COLO829 (cell line): Measurements from ENCODE around the gene TRAF4.
A peak's percentile ranks its signal among the peaks of the same experiment; 100 is the strongest.
"Not testable (repeated sequence)": the region's sequence is repeated elsewhere in the genome, so short reads cannot be mapped to it uniquely, and the experiment has no call there.

ENCODE experiments used
- DNase-seq: peaks from one replicate; pipeline ENCODE4 v3.0.0; 2012; ENCODE audit warnings: low spot score

The TRAF4 gene

DNA sequence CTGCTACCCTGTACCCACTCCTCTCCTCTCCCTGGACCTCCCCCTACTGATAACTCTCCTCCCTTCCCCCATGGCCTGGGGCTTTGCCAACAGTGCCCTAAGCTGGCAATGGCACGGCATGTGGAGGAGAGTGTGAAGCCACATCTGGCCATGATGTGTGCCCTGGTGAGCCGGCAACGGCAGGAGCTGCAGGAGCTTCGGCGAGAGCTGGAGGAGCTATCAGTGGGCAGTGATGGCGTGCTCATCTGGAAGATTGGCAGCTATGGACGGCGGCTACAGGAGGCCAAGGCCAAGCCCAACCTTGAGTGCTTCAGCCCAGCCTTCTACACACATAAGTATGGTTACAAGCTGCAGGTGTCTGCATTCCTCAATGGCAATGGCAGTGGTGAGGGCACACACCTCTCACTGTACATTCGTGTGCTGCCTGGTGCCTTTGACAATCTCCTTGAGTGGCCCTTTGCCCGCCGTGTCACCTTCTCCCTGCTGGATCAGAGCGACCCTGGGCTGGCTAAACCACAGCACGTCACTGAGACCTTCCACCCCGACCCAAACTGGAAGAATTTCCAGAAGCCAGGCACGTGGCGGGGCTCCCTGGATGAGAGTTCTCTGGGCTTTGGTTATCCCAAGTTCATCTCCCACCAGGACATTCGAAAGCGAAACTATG, 5.2 kb downstream of the TRAF4 start:
- no peak for DNase-seq

GRCh38 chr17:28749516-28750177, 5.8 kb downstream of the TRAF4 start:
- no peak for DNase-seq

- DNase-seq = peak; percentile 67
Observed at GRCh38 chr17:28750178-28751047, 6.6 kb downstream of the TRAF4 start.

DNA sequence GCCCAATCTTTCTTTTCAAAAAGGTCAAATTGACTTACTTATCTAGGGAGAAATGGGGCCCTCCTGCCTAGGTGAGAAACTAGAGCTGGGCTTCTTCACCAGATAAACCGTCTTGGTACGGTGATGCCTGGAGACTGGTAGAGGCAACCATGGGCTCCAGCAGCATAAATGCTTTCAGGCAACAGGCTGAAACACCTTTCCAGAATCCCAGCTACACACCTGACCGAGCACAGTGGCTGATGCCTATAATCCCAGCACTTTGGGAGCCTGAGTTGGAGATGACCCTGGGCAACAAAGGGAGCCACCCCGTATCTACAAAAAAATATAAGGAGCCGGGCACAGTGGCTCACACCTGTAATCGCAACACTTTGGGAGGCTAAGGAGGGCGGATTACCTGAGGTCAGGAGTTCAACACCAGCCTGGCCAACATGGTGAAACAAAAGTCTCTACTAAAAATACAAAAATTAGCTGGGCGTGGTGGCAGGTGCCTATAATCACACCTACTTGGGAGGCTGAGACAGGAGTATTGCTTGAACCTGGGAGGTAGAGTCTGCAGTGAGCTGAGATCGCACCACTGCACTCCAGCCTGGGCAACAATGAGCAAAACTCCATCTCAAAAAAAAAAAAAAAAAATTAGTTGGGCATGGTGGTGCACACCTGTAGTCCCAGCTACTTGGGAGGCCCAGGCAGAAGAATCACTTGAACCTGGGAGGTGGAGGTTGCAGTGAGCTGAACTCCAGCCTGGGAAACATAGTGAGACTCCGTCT, 8.0 kb downstream of the TRAF4 start:
- DNase-seq = no peak

- no peak for DNase-seq
Observed at GRCh38 chr17:28755486-28755885, 11.7 kb downstream of the TRAF4 start.

DNA sequence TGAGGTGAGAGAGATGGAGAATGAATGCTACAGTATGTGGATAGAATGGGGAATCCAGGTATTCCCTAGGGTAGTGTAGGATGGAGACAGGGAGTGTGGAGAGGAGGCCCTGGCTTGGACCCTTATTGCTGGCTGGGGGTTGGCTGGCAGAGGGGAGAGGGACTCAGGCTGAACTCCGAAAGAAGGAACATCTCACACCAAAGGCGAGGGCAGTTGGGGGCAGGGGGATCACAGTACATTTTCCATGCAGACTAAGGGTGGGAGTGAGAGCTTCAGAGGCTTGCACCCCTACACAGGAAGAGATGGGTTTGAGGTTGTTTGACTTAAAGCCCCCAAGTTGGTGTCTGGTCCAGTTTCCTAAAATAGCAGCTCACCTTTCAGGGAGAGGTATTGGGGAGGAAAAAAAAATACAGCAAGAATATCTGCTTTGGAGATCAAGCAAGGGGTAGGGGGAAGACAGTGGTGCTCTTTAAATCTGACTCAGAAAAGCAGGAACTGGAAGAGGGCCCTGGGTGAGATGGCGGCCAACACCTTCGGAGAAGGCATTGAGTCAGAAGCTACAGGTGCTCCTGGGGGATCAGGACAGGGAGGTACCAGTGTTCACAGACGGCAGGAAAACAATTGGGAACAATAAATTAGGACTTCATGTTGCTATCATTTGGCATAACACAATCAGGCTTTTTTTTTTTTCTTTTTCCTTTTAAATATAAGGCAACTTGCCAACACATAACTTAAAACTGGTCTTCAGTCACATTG, 12.4 kb downstream of the TRAF4 start:
- DNase-seq = no peak

DNA sequence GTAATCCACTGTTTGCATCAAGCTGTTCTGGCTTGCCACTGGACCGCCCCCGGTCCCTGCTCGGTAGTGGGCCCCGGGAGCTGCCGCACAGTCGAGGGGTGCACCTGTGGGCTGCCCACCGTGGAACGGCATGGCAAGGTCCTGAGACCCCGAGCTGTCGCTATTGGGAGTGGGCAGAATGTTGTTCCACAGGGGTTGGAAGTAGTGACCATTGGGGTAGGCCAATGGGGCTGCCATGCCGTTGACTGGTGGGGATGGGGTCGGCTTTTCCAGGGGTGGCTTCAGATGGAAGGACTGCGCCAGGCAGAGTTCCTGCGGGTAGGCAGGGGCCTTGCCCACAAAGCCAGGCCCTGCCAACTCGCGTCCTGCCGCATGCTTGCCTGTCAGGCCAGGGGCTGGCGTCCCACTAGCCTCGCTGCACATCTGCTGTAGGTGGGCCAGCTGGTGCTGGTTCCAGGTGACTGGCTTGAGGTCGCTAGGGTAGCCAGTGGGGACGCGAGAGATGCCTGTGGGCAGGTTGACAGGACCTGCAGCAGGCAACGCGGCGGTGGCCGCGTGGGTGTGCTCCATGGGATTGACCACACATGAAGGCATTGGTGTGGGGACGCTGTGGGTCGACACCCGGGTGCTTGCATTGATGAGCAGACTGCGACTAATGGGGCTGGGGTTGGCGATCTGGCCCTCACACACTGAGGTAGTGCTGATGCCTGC, 14.8 kb downstream of the TRAF4 start:
- no peak for DNase-seq

GRCh38 chr17:28759256-28759865, 15.6 kb downstream of the TRAF4 start:
- DNase-seq = no peak

- DNase-seq = peak; percentile 84
Observed at GRCh38 chr17:28760601-28761562, 17.1 kb downstream of the TRAF4 start.

- no peak for DNase-seq
Observed at GRCh38 chr17:28763137-28763799, 19.5 kb downstream of the TRAF4 start.

GRCh38 chr17:28763804-28764266, 20.0 kb downstream of the TRAF4 start:
- peak; percentile 66 for DNase-seq

DNA sequence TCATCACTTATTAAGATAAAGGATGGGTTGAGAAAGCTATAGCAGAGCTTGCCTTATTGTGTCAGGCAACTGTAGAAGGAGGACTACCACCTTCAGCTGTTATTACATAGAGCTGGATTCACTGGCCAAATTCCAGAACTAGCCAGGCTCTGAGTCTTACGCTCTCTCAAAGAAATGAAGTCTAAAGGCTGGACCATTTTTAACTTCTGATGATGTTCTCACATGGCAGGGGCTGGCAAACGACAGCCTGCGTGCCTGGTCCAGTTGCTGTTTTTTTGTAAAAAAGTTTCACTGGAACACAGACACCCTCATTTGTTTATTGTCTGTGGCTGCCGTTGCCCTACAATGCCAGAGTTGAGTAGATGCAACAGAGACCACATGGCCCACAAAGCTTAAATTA, 21.2 kb downstream of the TRAF4 start:
- DNase-seq = no peak

- no peak for DNase-seq
Observed at GRCh38 chr17:28773736-28774135, 29.9 kb downstream of the TRAF4 start.

DNA sequence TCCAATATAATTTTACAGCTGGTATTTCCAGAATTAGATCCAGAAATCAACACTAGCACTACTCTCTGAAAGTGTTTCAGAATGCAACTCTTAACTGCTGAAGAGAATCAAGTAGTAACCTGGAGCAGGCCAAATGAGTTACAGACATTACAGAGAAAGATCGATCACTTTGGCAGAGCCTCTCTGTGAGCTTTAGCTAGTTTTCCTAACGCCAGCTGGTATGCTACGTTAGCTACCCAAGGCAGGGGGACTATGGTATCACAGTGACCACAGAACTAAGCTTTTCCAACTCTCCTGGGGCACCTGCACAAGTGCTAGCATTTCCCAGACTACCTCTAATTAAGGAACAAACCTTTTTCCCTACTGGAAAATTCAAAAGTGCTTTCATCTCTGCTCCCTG, 30.4 kb downstream of the TRAF4 start:
- no peak for DNase-seq

DNA sequence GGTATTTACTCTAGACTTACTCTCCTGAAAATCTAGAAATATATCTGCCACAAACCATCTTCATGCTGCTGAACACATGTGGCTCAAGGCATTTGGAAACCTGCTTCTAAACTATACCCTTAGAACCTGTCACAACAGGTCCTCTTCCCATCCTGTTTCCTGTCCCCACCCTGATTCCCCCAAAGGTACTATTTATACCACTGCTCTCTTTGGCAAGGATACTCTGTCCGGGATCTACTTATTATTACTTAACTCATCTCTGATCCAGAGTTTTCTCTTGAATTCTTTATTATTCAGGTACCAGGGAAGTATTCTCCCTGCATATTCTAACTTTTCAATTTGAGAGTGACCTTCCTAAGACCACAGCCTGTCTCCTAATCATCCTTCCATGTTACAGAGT, 33.4 kb downstream of the TRAF4 start:
- no peak for DNase-seq

GRCh38 chr17:28779601-28780000, 35.8 kb downstream of the TRAF4 start:
- DNase-seq = not testable (repeated sequence)

DNA sequence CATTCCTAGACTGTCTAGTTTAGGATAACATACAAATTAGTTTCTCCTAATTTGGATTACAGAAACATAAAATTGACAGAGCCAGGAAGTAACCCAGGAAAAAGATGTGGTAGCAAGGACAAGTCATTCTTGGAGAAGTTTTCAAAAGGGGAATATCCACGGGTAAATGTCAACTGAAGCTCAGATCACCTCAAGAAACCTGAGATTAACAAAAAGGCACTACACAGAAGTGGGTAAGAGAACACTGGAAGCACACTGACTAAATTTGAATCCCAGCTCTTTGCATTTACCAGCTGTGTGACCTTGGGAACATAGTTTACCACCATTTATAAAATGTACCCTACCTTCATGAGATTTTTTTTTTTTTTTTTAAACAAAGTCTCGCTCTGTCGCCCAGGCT, 39.4 kb downstream of the TRAF4 start:
- no peak for DNase-seq

GRCh38 chr17:28788100-28788499, 44.3 kb downstream of the TRAF4 start:
- no peak for DNase-seq
